ENCODE measurements around the gene TPX2. TPM values are rescaled to one million over a fixed set of nuclear protein-coding genes. Genes with fewer than 3 reads are reported as not detected.

Gene TPX2
- total and polyA plus RNA-seq, 10 of the 15 experiments (the other 5 are each of a cell fraction or from before 2014, with no cell fraction given): 29.7 to 144 (median 89.0) TPM

GRCh38 chr20:31845300-31845863 lies 106.3 kb downstream of the TPX2 start, which contains the start of gene FOXS1:
FOXS1 (minus strand) TSS chr20:31845604; CDS start chr20:31845542, 62 bp downstream.
- POLR2A ChIA-PET: no interaction called here
- WGBS (ENCODE audit: insufficient coverage, insufficient replicate concordance, low lambda C conversion rate, missing lambda C conversion rate): 70% methylated on average over 21 of the region's 21 CpGs
- H3K79me2 ChIP-seq (ENCODE audit: control insufficient read depth, insufficient read depth, low read length): no peaks in the 10 kb centered on the region
- no TSS peak for BruUV-seq (replicated peaks)
- CTCF ChIA-PET: interaction anchor here (0.8 to 7.3 kb wide), 5 partner anchors 10 to 187 kb away, joined by 3 to 109 read pairs (median 3); partner anchors contain the start of gene MYLK2
- H3K4me2 ChIP-seq (ENCODE audit: control insufficient read depth, insufficient read depth): no peak within 1 kb of the TSS
- DNase-seq (ENCODE audit: low read depth, low spot score) (no peak), FAIRE-seq (no peak), ATAC-seq (no peak)
- RAD21 ChIA-PET (ENCODE audit: unreplicated experiment): interaction anchor here (1.7 to 1.9 kb wide), 2 partner anchors 22 to 112 kb away, joined by 4 read pairs; no protein-coding TSS in a partner anchor
- intact Hi-C loops (cut with micrococcal nuclease; ENCODE audit: unreplicated experiment) (loop anchor here (5.0 kb wide), 1 partner anchor 172 kb away; no protein-coding TSS in a partner anchor), in situ Hi-C loops (cut with MboI) (no loop called here)
- SMC1A ChIA-PET (ENCODE audit: uncharacterized antibody, unreplicated experiment): no interaction called here
- H3K27ac ChIP-seq (ENCODE audit: control insufficient read depth, insufficient read depth): no peak within 1 kb of the TSS
- H3K9ac ChIP-seq (ENCODE audit: control insufficient read depth, insufficient read depth, low read length): no peak within 1 kb of the TSS
- no peaks in the 10 kb centered on the region for H3K9me3 ChIP-seq (replicated peaks; ENCODE audit: control insufficient read depth, insufficient read depth, low read length)
- peaks cover 5% of the 10 kb centered on the region; the same call in 1 of the 2 replicates for H3K4me1 ChIP-seq (ENCODE audit: control insufficient read depth, insufficient read depth, low read length)
- no peak within 1 kb of the TSS for H2AFZ ChIP-seq (ENCODE audit: control insufficient read depth, low read depth, low read length)
- no peaks in the 10 kb centered on the region; the same call in 1 of the 2 replicates for H4K20me1 ChIP-seq (ENCODE audit: control insufficient read depth, insufficient read depth)
- H3K4me3 ChIP-seq: no peak within 1 kb of the TSS
- H3K36me3 ChIP-seq (ENCODE audit: control insufficient read depth in 2 of 2, insufficient read depth in 2 of 2, low read length in 1 of 2): no peaks in the 10 kb centered on the region
- H3K27me3 ChIP-seq (replicated peaks in 1 of 2; ENCODE audit: control insufficient read depth in 2 of 2, insufficient read depth in 2 of 2, low read length in 1 of 2): no peaks in the 10 kb centered on the region; a peak in 2 of 4 replicates
- no peak for TF ChIP-seq TAF1 (IDR thresholded peaks at IDR 0.05; ENCODE audit: borderline replicate concordance, low read depth, low read length)
- TF ChIP-seq, protein P1, sequence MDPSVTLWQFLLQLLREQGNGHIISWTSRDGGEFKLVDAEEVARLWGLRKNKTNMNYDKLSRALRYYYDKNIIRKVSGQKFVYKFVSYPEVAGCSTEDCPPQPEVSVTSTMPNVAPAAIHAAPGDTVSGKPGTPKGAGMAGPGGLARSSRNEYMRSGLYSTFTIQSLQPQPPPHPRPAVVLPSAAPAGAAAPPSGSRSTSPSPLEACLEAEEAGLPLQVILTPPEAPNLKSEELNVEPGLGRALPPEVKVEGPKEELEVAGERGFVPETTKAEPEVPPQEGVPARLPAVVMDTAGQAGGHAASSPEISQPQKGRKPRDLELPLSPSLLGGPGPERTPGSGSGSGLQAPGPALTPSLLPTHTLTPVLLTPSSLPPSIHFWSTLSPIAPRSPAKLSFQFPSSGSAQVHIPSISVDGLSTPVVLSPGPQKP (IDR thresholded peaks at IDR 0.05; ENCODE audit: low read depth, low read length): no peak
- no peak for TF ChIP-seq TCF12 (IDR thresholded peaks at IDR 0.05; ENCODE audit: low read depth, low read length)
- no peak for TF ChIP-seq SP1 (IDR thresholded peaks at IDR 0.05; ENCODE audit: low read depth, low read length)
- no peak for TF ChIP-seq NR2C1 (IDR thresholded peaks at IDR 0.05)
